Adrenal gland (tissue), 12 donors: ENCODE measurements around the gene ACSS3. TPM values are rescaled to one million over a fixed set of nuclear protein-coding genes. Genes with fewer than 3 reads are reported as not detected.

Source experiments
- DNase-seq, 7 donors: peaks; one replicate each; pipeline ENCODE4 v3.0.0-alpha.2; 2019 to 2020
- H3K27ac ChIP-seq, 5 donors: fragments of 200-600 bp; sonication (generic) in 4 of 5; 1 replicate in 3 of 5; 2 replicates in 2 of 5; pipeline versions ENCODE4 v1.5.1 to v1.8.0; 2016 to 2020; ENCODE audit warnings: mild to moderate bottlenecking in 1 of 5
- H3K27me3 ChIP-seq: fragments of 200-600 bp; 2 replicates; pipeline ENCODE4 v1.8.0; 2021
- H3K36me3 ChIP-seq, 2 donors: fragments of 200-600 bp; replicated peaks in 1 of 2; 1 replicate in 1 of 2; 2 replicates in 1 of 2; pipeline versions ENCODE4 v1.5.1 to v1.8.0; 2018 to 2022
- H3K4me1 ChIP-seq, 2 donors: fragments of 200-600 bp; replicated peaks in 1 of 2; 1 replicate in 1 of 2; 2 replicates in 1 of 2; pipeline versions ENCODE4 v1.5.1 to v1.8.0; 2018 to 2021
- H3K4me3 ChIP-seq, 4 donors: fragments of 200-600 bp; sonication (generic) in 3 of 4; one replicate each; pipeline ENCODE4 v1.5.1; 2016 to 2018
- H3K9me3 ChIP-seq, 3 donors: fragments of 200-600 bp; sonication (generic) in 1 of 3; replicated peaks in 1 of 3; 1 replicate in 2 of 3; 2 replicates in 1 of 3; pipeline versions ENCODE4 v1.5.1 to v1.8.0; 2016 to 2021
- CTCF ChIP-seq, 6 experiments: fragments of 450-650 bp in 4 of 6; fragments of 200-600 bp in 2 of 6; sonication (generic) in 1 of 6; IDR thresholded peaks; 1 replicate in 5 of 6; 2 replicates in 1 of 6; pipeline versions ENCODE4 v1.5.1 to v1.8.0; 2016 to 2021; ENCODE audit warnings: antibody characterized with exemption in 6 of 6, mild to moderate bottlenecking in 2 of 6, moderate library complexity in 1 of 6
- POLR2A ChIP-seq, 2 donors: fragments of 450-650 bp; IDR thresholded peaks; one replicate each; pipeline ENCODE4 v1.6.1; 2017; ENCODE audit warnings: antibody characterized with exemption in 2 of 2, mild to moderate bottlenecking in 2 of 2, moderate library complexity in 1 of 2
- WGBS, 4 donors: extraction: QIAGEN DNeasy Blood & Tissue Kit in 2 of 4; methylation state at CpG; one replicate each; pipeline versions ENCODE4 v1.1.5 to v1.1.7; 2013 to 2017; 5-methylcytosine and 5-hydroxymethylcytosine counted together
- intact Hi-C, 2 donors: fragments of 100-400 bp; cut with DNase I; formaldehyde crosslinking; loops; one replicate each; pipeline versions ENCODE4 v1.14.1 to v1.15.0; 2022 to 2023
- polyA plus RNA-seq, 3 donors: library from polyadenylated mRNA; stranded (reverse); fragments of 200-250 nt in 2 of 3; fragments of 350-450 nt in 1 of 3; fragmentation: Illumina TruSeq in 1 of 3; extraction: RNeasy Lipid Tissue Mini Kit (QIAGEN cat#74804) in 1 of 3; gene quantifications; one replicate each; pipeline ENCODE4 v1.2.3, GENCODE V29; 2013 to 2014
- total RNA-seq, 9 donors: library from RNA; depleted of rRNA in 4 of 9; stranded (reverse); fragments of >200 nt in 4 of 9; fragments of 120-200 nt in 1 of 9; fragmentation: NEBNext Ultra II Directional in 1 of 9; extraction: Animal tissue kit (Norgen Biotek cat#: 25700) in 1 of 9; gene quantifications; one replicate each; pipeline versions ENCODE4 v1.1.0 to v1.2.4, GENCODE V29; 2013 to 2023
- donor health status: healthy with polysubstance abuse.
- donor health status: Bipolar disorder and iron deficiency.
- donor health status: DM: yes; HTN: yes; CAD: no.
- donor health status: DM: no; HTN: no; CAD: no.
- donor health status: DM: no; HTN: no; CAD: no.
- donor health status: DM: yes; HTN: yes; CAD: no.

Gene ACSS3
- total and polyA plus RNA-seq, 12 donors = 5.3 to 90.0 (median 36.1) TPM

GRCh38 chr12:81123611-81124010 lies 45.7 kb downstream of the ACSS3 start:
- WGBS, 4 donors = 90 to 96% (median 93%) methylated on average over 3 of the region's 3 CpGs

GRCh38 chr12:81125691-81126090 lies 47.8 kb downstream of the ACSS3 start:
- intact Hi-C loops = no loop called here
- DNase-seq = no peak
- Histone ChIP-seq H3K9me3 (no peaks in the 10 kb centered on the region), H3K27me3 (no peaks in the 10 kb centered on the region), H3K27ac (no peak overlapping the region), H3K4me1 (no peaks in the 10 kb centered on the region), H3K36me3 (no peaks in the 10 kb centered on the region), H3K4me3 (no peak overlapping the region)
- WGBS, 4 donors = 90 to 93% (median 92%) methylated on average over 8 of the region's 8 CpGs
- TF ChIP-seq POLR2A (IDR thresholded peaks at IDR 0.05) (no peak), CTCF (IDR thresholded peaks at IDR 0.05) (no peak)

More at GRCh38 chr12:81123611-81124010, 45.7 kb downstream of the ACSS3 start:
- intact Hi-C loops = no loop called here
- Histone ChIP-seq H3K27ac (no peak overlapping the region), H3K27me3 (no peaks in the 10 kb centered on the region), H3K4me1 (no peaks in the 10 kb centered on the region), H3K4me3 (no peak overlapping the region), H3K9me3 (no peaks in the 10 kb centered on the region), H3K36me3 (no peaks in the 10 kb centered on the region)
- no peak for DNase-seq
- TF ChIP-seq POLR2A (IDR thresholded peaks at IDR 0.05) (no peak), CTCF (IDR thresholded peaks at IDR 0.05) (no peak)

DNA sequence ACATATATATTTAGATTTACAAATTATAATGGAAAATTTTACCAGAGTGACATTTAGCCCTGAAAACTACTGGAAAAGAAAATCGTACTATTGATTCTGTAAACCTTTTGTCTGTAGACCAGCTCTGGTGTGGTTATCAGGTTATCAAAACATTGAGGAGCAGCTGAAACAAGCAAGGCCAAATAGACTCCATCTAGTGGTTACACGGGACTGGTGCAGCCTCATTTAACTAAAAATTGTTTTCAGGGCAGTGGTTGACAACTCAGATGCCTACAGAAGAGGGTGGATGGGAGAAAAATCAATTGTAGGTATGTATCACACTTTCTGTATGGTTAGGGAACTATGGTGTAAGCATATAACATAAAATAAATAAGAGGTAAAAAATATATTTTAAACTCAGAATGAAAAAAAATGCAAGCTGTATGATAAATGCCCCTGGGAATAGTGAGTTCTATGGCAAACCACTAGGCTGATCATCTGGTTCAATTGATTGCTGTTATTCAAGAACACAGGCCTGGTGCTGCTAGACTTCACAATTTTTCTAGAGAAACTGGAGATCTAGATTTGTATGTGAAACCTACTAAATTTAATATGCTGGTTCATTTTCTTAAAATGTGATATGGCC lies 51.2 kb downstream of the ACSS3 start:
- peak; percentile 18 to 65 (median 41) for DNase-seq
- intact Hi-C loops = no loop called here
- H3K4me1 ChIP-seq = no peaks in the 10 kb centered on the region
- no peaks in the 10 kb centered on the region for H3K36me3 ChIP-seq
- H3K27ac ChIP-seq = no peak overlapping the region
- WGBS, 4 donors = 7 to 11% (median 9%) methylated on average over 2 of the region's 2 CpGs
- no peaks in the 10 kb centered on the region for H3K27me3 ChIP-seq
- TF ChIP-seq POLR2A (IDR thresholded peaks at IDR 0.05) = no peak
- TF ChIP-seq CTCF (IDR thresholded peaks at IDR 0.05) = peak; percentile 61 to 73 (median 68)
- H3K9me3 ChIP-seq = no peaks in the 10 kb centered on the region
- no peak overlapping the region for H3K4me3 ChIP-seq

GRCh38 chr12:81136519-81136918 lies 58.6 kb downstream of the ACSS3 start:
- no peaks in the 10 kb centered on the region for H3K4me1 ChIP-seq
- H3K36me3 ChIP-seq = no peaks in the 10 kb centered on the region
- no peak overlapping the region for H3K27ac ChIP-seq
- no peak overlapping the region for H3K4me3 ChIP-seq
- H3K27me3 ChIP-seq = no peaks in the 10 kb centered on the region
- intact Hi-C loops = no loop called here
- no peak for DNase-seq
- no peaks in the 10 kb centered on the region for H3K9me3 ChIP-seq
- TF ChIP-seq CTCF (IDR thresholded peaks at IDR 0.05) (no peak), POLR2A (IDR thresholded peaks at IDR 0.05) (no peak)
